Measurements from ENCODE around the gene CDK5RAP1.

The CDK5RAP1 gene

GRCh38 chr20:33388268-33388667 lies 13.1 kb downstream of the CDK5RAP1 start (continued):
- no peak for TF ChIP-seq PATZ1 (CRISPR knock-in tag; IDR thresholded peaks at IDR 0.05; ENCODE audit: borderline replicate concordance)

- TF ChIP-seq SNAI2 (CRISPR knock-in tag; IDR thresholded peaks at IDR 0.05) (no peak), TCF4 (CRISPR knock-in tag; IDR thresholded peaks at IDR 0.05; ENCODE audit: borderline replicate concordance) (no peak), ZFP3 (CRISPR knock-in tag; IDR thresholded peaks at IDR 0.05) (no peak), CREB5 (CRISPR knock-in tag; IDR thresholded peaks at IDR 0.05; ENCODE audit: low read depth) (no peak), TSHZ2 (CRISPR knock-in tag; IDR thresholded peaks at IDR 0.05) (no peak), CSRNP3 (CRISPR knock-in tag; IDR thresholded peaks at IDR 0.05) (no peak), CSDC2 (CRISPR knock-in tag; IDR thresholded peaks at IDR 0.05) (no peak), ESRRG (CRISPR knock-in tag; IDR thresholded peaks at IDR 0.05) (no peak), PATZ1 (CRISPR knock-in tag; IDR thresholded peaks at IDR 0.05; ENCODE audit: borderline replicate concordance) (no peak), ZNF70 (CRISPR knock-in tag; IDR thresholded peaks at IDR 0.05) (no peak), RARB (CRISPR knock-in tag; IDR thresholded peaks at IDR 0.05) (no peak), POU6F1 (CRISPR knock-in tag; IDR thresholded peaks at IDR 0.05; ENCODE audit: borderline replicate concordance, low read depth) (no peak), ARNTL (CRISPR knock-in tag; IDR thresholded peaks at IDR 0.05; ENCODE audit: borderline replicate concordance, low read depth) (no peak), TOX (CRISPR knock-in tag; IDR thresholded peaks at IDR 0.05; ENCODE audit: borderline replicate concordance) (no peak), OSR1 (CRISPR knock-in tag; IDR thresholded peaks at IDR 0.05) (no peak), ZC3H10 (CRISPR knock-in tag; IDR thresholded peaks at IDR 0.05) (no peak), BACH2 (CRISPR knock-in tag; IDR thresholded peaks at IDR 0.05; ENCODE audit: borderline replicate concordance) (no peak), PPARA (CRISPR knock-in tag; IDR thresholded peaks at IDR 0.05; ENCODE audit: borderline replicate concordance) (no peak), ZNF8 (CRISPR knock-in tag; IDR thresholded peaks at IDR 0.05) (no peak), ISL1 (CRISPR knock-in tag; IDR thresholded peaks at IDR 0.05) (no peak)
- peak; percentile 78 for ATAC-seq
Observed at GRCh38 chr20:33387177-33387576, 14.1 kb downstream of the CDK5RAP1 start.

GRCh38 chr20:33386673-33387072 lies 14.6 kb downstream of the CDK5RAP1 start:
- TF ChIP-seq CSDC2 (CRISPR knock-in tag; IDR thresholded peaks at IDR 0.05): no peak
- TF ChIP-seq PATZ1 (CRISPR knock-in tag; IDR thresholded peaks at IDR 0.05; ENCODE audit: borderline replicate concordance): no peak
- no peak for TF ChIP-seq OSR1 (CRISPR knock-in tag; IDR thresholded peaks at IDR 0.05)
- no peak for TF ChIP-seq BACH2 (CRISPR knock-in tag; IDR thresholded peaks at IDR 0.05; ENCODE audit: borderline replicate concordance)
- no peak for TF ChIP-seq SNAI2 (CRISPR knock-in tag; IDR thresholded peaks at IDR 0.05)
- no peak for ATAC-seq
